Measurements from ENCODE around the gene TPD52L2.

The TPD52L2 gene

GRCh38 chr20:63884506-63885263 lies 19.6 kb downstream of the TPD52L2 start:
- no peak overlapping the region for H3K4me3 ChIP-seq (ENCODE audit: low read length, poor library complexity, severe bottlenecking)
- no peaks in the 10 kb centered on the region for H3K9me2 ChIP-seq (replicated peaks; ENCODE audit: low read depth, low read length)
- H2AFZ ChIP-seq (ENCODE audit: low read length) = no peak overlapping the region
- H3K9me3 ChIP-seq (ENCODE audit: insufficient read depth, low read depth, low read length) = no peaks in the 10 kb centered on the region
- H3K36me3 ChIP-seq (ENCODE audit: insufficient read depth, low read length) = peaks cover 34% of the 10 kb centered on the region; the same call in 1 of the 2 replicates
- H3K4me2 ChIP-seq (ENCODE audit: low read depth, low read length, poor library complexity, severe bottlenecking) = no peak overlapping the region
- no peaks in the 10 kb centered on the region for H3F3A ChIP-seq (ENCODE audit: low read depth)
- no peaks in the 10 kb centered on the region for H3K4me1 ChIP-seq (ENCODE audit: insufficient read depth, low read length, poor library complexity, severe bottlenecking)
- H3K79me2 ChIP-seq (ENCODE audit: insufficient read depth, low read length) = no peaks in the 10 kb centered on the region
- no peak overlapping the region for H3K9ac ChIP-seq (ENCODE audit: low read depth, low read length, poor library complexity, severe bottlenecking)
- TF ChIP-seq CTCF (conservative IDR thresholded peaks at IDR 0.05; ENCODE audit: low read length) (no peak), EZH2phosphoT487 (IDR thresholded peaks at IDR 0.05; ENCODE audit: borderline replicate concordance) (no peak)
- H3K27me3 ChIP-seq (ENCODE audit: insufficient read depth, low read length, poor library complexity, severe bottlenecking) = no peaks in the 10 kb centered on the region
- no peaks in the 10 kb centered on the region for H4K20me1 ChIP-seq (ENCODE audit: insufficient read depth, low read length, poor library complexity, severe bottlenecking)

- TF ChIP-seq EZH2phosphoT487 (IDR thresholded peaks at IDR 0.05; ENCODE audit: borderline replicate concordance) (no peak), CTCF (conservative IDR thresholded peaks at IDR 0.05; ENCODE audit: low read length) (no peak)
- no peaks in the 10 kb centered on the region for H3F3A ChIP-seq (ENCODE audit: low read depth)
- H3K79me2 ChIP-seq (ENCODE audit: insufficient read depth, low read length) = no peaks in the 10 kb centered on the region
- no peaks in the 10 kb centered on the region for H3K27me3 ChIP-seq (ENCODE audit: insufficient read depth, low read length, poor library complexity, severe bottlenecking)
- no peak overlapping the region for H2AFZ ChIP-seq (ENCODE audit: low read length)
- H3K4me3 ChIP-seq (ENCODE audit: low read length, poor library complexity, severe bottlenecking) = no peak overlapping the region
- H3K36me3 ChIP-seq (ENCODE audit: insufficient read depth, low read length) = peaks cover 42% of the 10 kb centered on the region; the same call in 1 of the 2 replicates
- no peak overlapping the region for H3K4me2 ChIP-seq (ENCODE audit: low read depth, low read length, poor library complexity, severe bottlenecking)
- H3K9ac ChIP-seq (ENCODE audit: low read depth, low read length, poor library complexity, severe bottlenecking) = no peak overlapping the region
- H4K20me1 ChIP-seq (ENCODE audit: insufficient read depth, low read length, poor library complexity, severe bottlenecking) = no peaks in the 10 kb centered on the region
- no peaks in the 10 kb centered on the region for H3K9me2 ChIP-seq (replicated peaks; ENCODE audit: low read depth, low read length)
- H3K9me3 ChIP-seq (ENCODE audit: insufficient read depth, low read depth, low read length) = no peaks in the 10 kb centered on the region
- H3K4me1 ChIP-seq (ENCODE audit: insufficient read depth, low read length, poor library complexity, severe bottlenecking) = no peaks in the 10 kb centered on the region
Observed at GRCh38 chr20:63885264-63886053, 20.4 kb downstream of the TPD52L2 start.

DNA sequence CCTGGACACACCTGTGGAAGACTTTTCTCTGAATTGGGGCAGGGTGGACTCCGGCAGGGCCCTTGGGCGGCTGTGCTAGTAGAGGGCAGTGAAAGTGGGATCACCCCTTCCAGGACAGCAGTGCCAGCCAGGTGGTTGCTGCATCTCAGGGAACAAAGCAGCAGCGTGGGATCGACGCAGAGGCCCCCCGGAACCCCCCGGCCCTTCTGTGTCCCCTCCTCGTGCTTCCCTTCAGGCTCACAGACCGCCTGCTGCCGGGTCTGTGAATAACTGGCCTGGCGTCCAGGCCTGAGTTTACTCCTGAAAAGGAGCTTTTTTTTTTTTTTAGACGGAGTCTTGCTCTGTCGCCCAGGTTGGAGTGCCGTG lies 21.0 kb downstream of the TPD52L2 start:
- H4K20me1 ChIP-seq (ENCODE audit: insufficient read depth, low read length, poor library complexity, severe bottlenecking) = no peaks in the 10 kb centered on the region
- no peaks in the 10 kb centered on the region for H3K27me3 ChIP-seq (ENCODE audit: insufficient read depth, low read length, poor library complexity, severe bottlenecking)
- H2AFZ ChIP-seq (ENCODE audit: low read length) = no peak overlapping the region
- H3F3A ChIP-seq (ENCODE audit: low read depth) = no peaks in the 10 kb centered on the region
- TF ChIP-seq EZH2phosphoT487 (IDR thresholded peaks at IDR 0.05; ENCODE audit: borderline replicate concordance) (no peak), CTCF (conservative IDR thresholded peaks at IDR 0.05; ENCODE audit: low read length) (no peak)
- no peaks in the 10 kb centered on the region for H3K9me2 ChIP-seq (replicated peaks; ENCODE audit: low read depth, low read length)
- peaks cover 45% of the 10 kb centered on the region; the same call in 1 of the 2 replicates for H3K36me3 ChIP-seq (ENCODE audit: insufficient read depth, low read length)
- H3K79me2 ChIP-seq (ENCODE audit: insufficient read depth, low read length) = no peaks in the 10 kb centered on the region
- H3K9me3 ChIP-seq (ENCODE audit: insufficient read depth, low read depth, low read length) = no peaks in the 10 kb centered on the region
- H3K4me3 ChIP-seq (ENCODE audit: low read length, poor library complexity, severe bottlenecking) = no peak overlapping the region
- H3K4me1 ChIP-seq (ENCODE audit: insufficient read depth, low read length, poor library complexity, severe bottlenecking) = peaks cover 2% of the 10 kb centered on the region
- H3K4me2 ChIP-seq (ENCODE audit: low read depth, low read length, poor library complexity, severe bottlenecking) = no peak overlapping the region
- no peak overlapping the region for H3K9ac ChIP-seq (ENCODE audit: low read depth, low read length, poor library complexity, severe bottlenecking)

All from Loucy (cell line).